SH-SY5Y (cell line): Measurements from ENCODE around the gene UST.

Source experiments
- GATA2 ChIP-seq: IDR thresholded peaks from 2 replicates; pipeline ENCODE4 v1.6.1; 2011; ENCODE audit warnings: mild to moderate bottlenecking, low read depth, low read length
- GATA3 ChIP-seq: IDR thresholded peaks from 2 replicates; pipeline ENCODE4 v1.6.1; 2011; ENCODE audit warnings: low read depth, mild to moderate bottlenecking, low read length, moderate library complexity

DNA sequence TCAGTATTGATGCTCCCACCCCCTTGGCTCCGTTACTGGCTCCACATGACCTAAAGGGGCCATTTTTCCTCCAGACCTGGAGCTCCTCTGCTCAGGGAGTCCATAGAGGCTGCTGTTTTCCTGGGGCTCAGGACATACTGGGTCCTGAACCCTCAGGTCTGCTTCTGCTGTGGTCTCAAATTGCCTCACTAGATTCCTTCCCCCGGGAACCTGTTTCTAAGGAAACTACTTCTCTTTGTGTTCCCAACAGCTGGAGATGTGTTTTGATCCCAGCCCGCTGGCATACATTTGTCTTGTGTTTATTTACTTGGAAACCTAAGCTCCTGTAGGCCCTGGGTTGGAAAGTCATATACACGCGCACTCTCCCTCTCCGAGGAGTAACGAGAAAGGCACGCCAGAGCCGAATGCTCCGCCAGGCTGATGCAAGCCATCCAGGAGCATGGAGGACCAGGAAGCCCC is 222.8 kb downstream of the UST start:
- TF ChIP-seq GATA2, result no peak
- no peak for TF ChIP-seq GATA3
